SK-N-SH (cell line): ENCODE data around the gene LPIN1. TPM values are rescaled to one million over a fixed set of nuclear protein-coding genes. Genes with fewer than 3 reads are reported as not detected.

Experiments
- CTCF ChIA-PET: fragments of 300-600, 350-600 bp; formaldehyde crosslinking; extraction: SDS; loops from one replicate; lab custom pipeline; 2021; lab: Yijun Ruan, JAX
- POLR2A ChIA-PET: fragments of 350-600 bp; sonication (Branson Sonifier 250); formaldehyde crosslinking; extraction: SDS; loops from one replicate; lab custom pipeline; 2020; ENCODE audit warnings: antibody characterized with exemption, inconsistent platforms; lab: Yijun Ruan, JAX
- DNase-seq: peaks from one replicate; pipeline ENCODE4 v3.0.0; 2012
- H2AFZ ChIP-seq: fragments of 200-600 bp; sonication (generic); 2 replicates; pipeline ENCODE4 v1.8.1; 2016; ENCODE audit warnings: antibody characterized with exemption, mild to moderate bottlenecking, low read depth
- H3F3A ChIP-seq: fragments of 200-600 bp; sonication (generic); replicated peaks from 2 replicates; pipeline ENCODE3; 2016; ENCODE audit warnings: antibody characterized with exemption, mild to moderate bottlenecking; ENCODE audit not compliant: insufficient read depth
- H3K27ac ChIP-seq, 2 experiments: fragments of 200-500 bp in 1 of 2; fragments of 200-600 bp in 1 of 2; sonication (Bioruptor generic) in 1 of 2; sonication (generic), shearing (Covaris generic) in 1 of 2; 2 replicates each; pipeline versions ENCODE4 v1.5.1 to v1.6.1; 2014 to 2016; ENCODE audit warnings: low read depth in 2 of 2, inconsistent platforms in 1 of 2, low read length in 1 of 2, mild to moderate bottlenecking in 1 of 2, mixed read lengths in 1 of 2
- H3K27me3 ChIP-seq: fragments of 200-600 bp; sonication (generic), shearing (Covaris generic); 2 replicates; pipeline ENCODE4 v1.6.1; 2016; ENCODE audit warnings: mixed run types; ENCODE audit not compliant: insufficient read depth
- H3K36me3 ChIP-seq, 2 experiments: fragments of 200-500 bp in 1 of 2; fragments of 200-600 bp in 1 of 2; sonication (Bioruptor generic) in 1 of 2; sonication (generic) in 1 of 2; replicated peaks in 1 of 2; 2 replicates each; pipeline versions ENCODE3 to v1.5.1; 2014 to 2016; ENCODE audit warnings: low read length in 1 of 2, mild to moderate bottlenecking in 1 of 2; ENCODE audit not compliant: insufficient read depth in 2 of 2, control insufficient read depth in 1 of 2
- H3K4me1 ChIP-seq, 2 experiments: fragments of 200-500 bp in 1 of 2; fragments of 200-600 bp in 1 of 2; sonication (Bioruptor generic) in 1 of 2; sonication (generic), shearing (Covaris generic) in 1 of 2; 2 replicates each; pipeline versions ENCODE4 v1.5.1 to v1.6.1; 2014 to 2016; ENCODE audit warnings: low read depth in 1 of 2, low read length in 1 of 2, mixed run types in 1 of 2; ENCODE audit not compliant: insufficient read depth in 2 of 2, control insufficient read depth in 1 of 2
- H3K4me2 ChIP-seq: fragments of 200-600 bp; sonication (generic), shearing (Covaris generic); 2 replicates; pipeline ENCODE4 v1.6.1; 2017; ENCODE audit warnings: mixed run types
- H3K4me3 ChIP-seq, 2 experiments: fragments of 200-500 bp in 1 of 2; fragments of 200-600 bp in 1 of 2; sonication (Bioruptor generic) in 1 of 2; sonication (generic), shearing (Covaris generic) in 1 of 2; 2 replicates each; pipeline versions ENCODE4 v1.5.1 to v1.8.1; 2014 to 2016; ENCODE audit warnings: low read depth in 2 of 2, inconsistent platforms in 1 of 2, low read length in 1 of 2, mild to moderate bottlenecking in 1 of 2, mixed read lengths in 1 of 2, moderate library complexity in 1 of 2
- H3K79me2 ChIP-seq: fragments of 200-600 bp; sonication (generic); 2 replicates; pipeline ENCODE4 v1.8.1; 2017; ENCODE audit warnings: mild to moderate bottlenecking; ENCODE audit not compliant: insufficient read depth
- H3K9ac ChIP-seq: fragments of 200-600 bp; sonication (generic); 2 replicates; pipeline ENCODE4 v1.6.1; 2017; ENCODE audit warnings: mixed run types
- H3K9me2 ChIP-seq: fragments of 200-600 bp; sonication (generic); 2 replicates; pipeline ENCODE4 v1.6.1; 2017; ENCODE audit warnings: mixed run types
- H3K9me3 ChIP-seq: fragments of 200-600 bp; sonication (generic); 2 replicates; pipeline ENCODE4 v1.6.1; 2017; ENCODE audit warnings: mixed run types, mild to moderate bottlenecking, moderate library complexity
- H4K20me1 ChIP-seq: fragments of 200-600 bp; sonication (generic); 2 replicates; pipeline ENCODE4 v1.6.1; 2017; ENCODE audit warnings: mild to moderate bottlenecking, mixed run types; ENCODE audit not compliant: insufficient read depth
- CTCF ChIP-seq: fragments of 200-600 bp; sonication (generic); IDR thresholded peaks from 2 replicates; pipeline ENCODE4 v1.6.1; 2017; ENCODE audit warnings: antibody characterized with exemption, mild to moderate bottlenecking, moderate library complexity
- EZH2phosphoT487 ChIP-seq: fragments of 200-600 bp; sonication (generic); IDR thresholded peaks from 2 replicates; pipeline ENCODE4 v1.6.1; 2017; ENCODE audit warnings: low read depth, mixed run types, mild to moderate bottlenecking, antibody characterized with exemption, moderate library complexity, borderline replicate concordance
- FOSL2 ChIP-seq: IDR thresholded peaks from 2 replicates; pipeline ENCODE4 v1.4.0; 2012; ENCODE audit warnings: low read depth, mild to moderate bottlenecking, moderate library complexity, borderline replicate concordance
- FOXJ3 ChIP-seq: sonication (generic); formaldehyde crosslinking; IDR thresholded peaks from 2 replicates; pipeline ENCODE4 v1.5.1; 2020; ENCODE audit warnings: mild to moderate bottlenecking, missing genetic modification reagents
- FOXM1 ChIP-seq: IDR thresholded peaks from 2 replicates; pipeline ENCODE4 v1.4.0; 2012; ENCODE audit warnings: low read depth, mild to moderate bottlenecking
- GATA2 ChIP-seq: sonication (generic); formaldehyde crosslinking; IDR thresholded peaks from 2 replicates; pipeline ENCODE4 v1.5.0; 2020; ENCODE audit warnings: mild to moderate bottlenecking, missing genetic modification reagents
- IRF3 ChIP-seq: fragments of 150-350 bp; IDR thresholded peaks from 2 replicates; pipeline ENCODE4 v1.6.1; 2016; ENCODE audit warnings: mild to moderate bottlenecking, low read depth, low read length
- JUND ChIP-seq: IDR thresholded peaks from 2 replicates; pipeline ENCODE4 v1.4.0; 2012
- MAX ChIP-seq: IDR thresholded peaks from 2 replicates; pipeline ENCODE4 v1.4.0; 2012; ENCODE audit warnings: low read depth
- MEF2A ChIP-seq: IDR thresholded peaks from 2 replicates; pipeline ENCODE4 v1.4.0; 2012; ENCODE audit warnings: low read depth, borderline replicate concordance
- NFIC ChIP-seq: IDR thresholded peaks from 2 replicates; pipeline ENCODE4 v1.4.0; 2012; ENCODE audit warnings: borderline replicate concordance
- POLR2AphosphoS5 ChIP-seq: IDR thresholded peaks from 2 replicates; pipeline ENCODE4 v1.6.1; 2012; ENCODE audit warnings: low read depth, low read length
- RAD21 ChIP-seq: IDR thresholded peaks from 2 replicates; pipeline ENCODE4 v1.6.1; 2012; ENCODE audit warnings: mild to moderate bottlenecking, low read length
- RCOR1 ChIP-seq: fragments of 150-350 bp; IDR thresholded peaks from 2 replicates; pipeline ENCODE4 v1.6.1; 2017; ENCODE audit warnings: antibody characterized with exemption, low read length
- RFX5 ChIP-seq: IDR thresholded peaks from 2 replicates; pipeline ENCODE4 v1.6.1; 2012; ENCODE audit warnings: mild to moderate bottlenecking, improper control_type of control experiment, low read length
- SIN3A ChIP-seq: IDR thresholded peaks from 2 replicates; pipeline ENCODE4 v1.6.1; 2012; ENCODE audit warnings: low read depth, mild to moderate bottlenecking, low read length, moderate library complexity, borderline replicate concordance
- SMC3 ChIP-seq: IDR thresholded peaks from 2 replicates; pipeline ENCODE4 v1.6.1; 2012; ENCODE audit warnings: low read depth, low read length, improper control_type of control experiment
- USF1 ChIP-seq: IDR thresholded peaks from 2 replicates; pipeline ENCODE4 v1.4.0; 2012; ENCODE audit warnings: low read depth, borderline replicate concordance
- USF2 ChIP-seq: fragments of 150-350 bp; IDR thresholded peaks from 2 replicates; pipeline ENCODE4 v1.6.1; 2017; ENCODE audit warnings: antibody characterized with exemption, low read length, low read depth, borderline replicate concordance
- ZBTB33 ChIP-seq: IDR thresholded peaks from 2 replicates; pipeline ENCODE4 v1.4.0; 2012; ENCODE audit warnings: low read depth, borderline replicate concordance
- WGBS: methylation state at CpG from one replicate; pipeline ENCODE4 v1.1.6; 2017; ENCODE audit warnings: low lambda C conversion rate; 5-methylcytosine and 5-hydroxymethylcytosine counted together
- polyA plus RNA-seq, 3 experiments: library from polyadenylated mRNA; depleted of rRNA; stranded (reverse); fragments of >200 nt; gene quantifications; 2 replicates each; pipeline ENCODE4 v1.2.3, GENCODE V29; 2012

The LPIN1 gene
- polyA plus RNA-seq, 1 of the 3 experiments (the other 2 are of a cell fraction): 22.1 TPM

- Histone ChIP-seq H3K4me3 (no peak overlapping the region), H3K4me2 (no peak overlapping the region), H4K20me1 (no peaks in the 10 kb centered on the region), H3K27ac (no peak overlapping the region), H2AFZ (no peak overlapping the region), H3K9me3 (no peaks in the 10 kb centered on the region), H3K36me3 (no peaks in the 10 kb centered on the region), H3K79me2 (no peaks in the 10 kb centered on the region), H3F3A (no peaks in the 10 kb centered on the region), H3K4me1 (peaks cover 0 to 46% of the 10 kb centered on the region in 2 experiments; a peak in 2 of 4 replicates), H3K9ac (no peak overlapping the region), H3K27me3 (peaks cover 28% of the 10 kb centered on the region; the same call in 1 of the 2 replicates), H3K9me2 (no peaks in the 10 kb centered on the region)
- no peak for DNase-seq
- TF ChIP-seq NFIC (no peak), MEF2A (no peak), FOXJ3 (CRISPR knock-in tag) (no peak), USF1 (no peak), EZH2phosphoT487 (no peak), MAX (no peak), FOXM1 (no peak), FOSL2 (no peak), RAD21 (no peak), GATA2 (no peak)
- ChIA-PET POLR2A (no interaction called here), CTCF (interaction anchor here (0.7 to 13.0 kb wide), 10 partner anchors 16 to 62 kb away, joined by 3 to 130 read pairs (median 6); no protein-coding TSS in a partner anchor)
- WGBS: 85% methylated on average over 3 of the region's 3 CpGs
These were observed 24.0 kb upstream of the LPIN1 start for GRCh38 chr2:11722292-11723060.

- H3K4me1 ChIP-seq: peaks cover 0 to 46% of the 10 kb centered on the region in 2 experiments; a peak in 2 of 4 replicates
- H3K36me3 ChIP-seq: no peaks in the 10 kb centered on the region
- no peak for DNase-seq
- H3K79me2 ChIP-seq: no peaks in the 10 kb centered on the region
- no peak overlapping the region for H3K4me2 ChIP-seq
- H3K9ac ChIP-seq: no peak overlapping the region
- no peak overlapping the region for H3K27ac ChIP-seq
- H3K27me3 ChIP-seq: peaks cover 28% of the 10 kb centered on the region; the same call in 1 of the 2 replicates
- H3K4me3 ChIP-seq: no peak overlapping the region
- H4K20me1 ChIP-seq: no peaks in the 10 kb centered on the region
- H2AFZ ChIP-seq: no peak overlapping the region
- no peaks in the 10 kb centered on the region for H3F3A ChIP-seq
- POLR2A ChIA-PET: no interaction called here
- H3K9me2 ChIP-seq: no peaks in the 10 kb centered on the region
- no peaks in the 10 kb centered on the region for H3K9me3 ChIP-seq
- CTCF ChIA-PET: interaction anchor here (0.8 to 13.0 kb wide), 6 partner anchors 21 to 56 kb away, joined by 3 to 130 read pairs (median 6); no protein-coding TSS in a partner anchor
- no peak for TF ChIP-seq USF2
- no peak for TF ChIP-seq FOXJ3 (CRISPR knock-in tag)
- TF ChIP-seq CTCF: no peak
- no peak for TF ChIP-seq SIN3A
- no peak for TF ChIP-seq ZBTB33
- TF ChIP-seq SMC3: no peak
- no peak for TF ChIP-seq FOXM1
- no peak for TF ChIP-seq MAX
- no peak for TF ChIP-seq EZH2phosphoT487
- TF ChIP-seq IRF3: no peak
- TF ChIP-seq JUND: no peak
- TF ChIP-seq RFX5: no peak
- TF ChIP-seq POLR2AphosphoS5: no peak
- TF ChIP-seq RCOR1: no peak
These were observed 23.4 kb upstream of the LPIN1 start for GRCh38 chr2:11723061-11723371.
